IPS-NIHi7 (cell line): ENCODE measurements around the gene MLYCD.

ENCODE experiments used
- DNase-seq: peaks from one replicate; pipeline ENCODE4 v3.0.0; 2012; ENCODE audit warnings: mixed read lengths; ENCODE audit errors: extremely low spot score

The MLYCD gene

DNA sequence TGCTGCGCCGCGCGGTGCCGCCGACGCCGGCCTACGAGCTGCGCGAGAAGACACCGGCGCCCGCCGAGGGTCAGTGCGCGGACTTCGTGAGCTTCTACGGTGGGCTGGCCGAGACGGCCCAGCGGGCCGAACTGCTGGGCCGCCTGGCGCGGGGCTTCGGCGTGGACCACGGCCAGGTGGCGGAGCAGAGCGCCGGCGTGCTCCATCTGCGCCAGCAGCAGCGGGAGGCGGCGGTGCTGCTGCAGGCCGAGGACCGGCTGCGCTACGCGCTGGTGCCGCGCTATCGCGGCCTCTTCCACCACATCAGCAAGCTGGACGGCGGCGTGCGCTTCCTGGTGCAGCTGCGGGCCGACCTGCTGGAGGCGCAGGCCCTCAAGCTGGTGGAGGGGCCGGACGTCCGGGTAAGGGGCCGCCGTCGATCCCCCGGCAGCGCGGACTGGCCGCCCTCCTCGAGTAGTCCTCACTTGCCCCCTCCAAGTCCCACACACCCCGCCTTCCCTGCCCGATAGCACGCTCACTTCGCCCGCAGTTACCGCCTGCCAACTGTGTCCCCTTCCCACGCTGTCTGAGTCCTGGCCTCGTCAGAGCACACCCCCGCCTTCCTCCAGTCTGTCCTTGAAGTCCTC is 470 bp downstream of the MLYCD start:
- peak; percentile 63 for DNase-seq

DNA sequence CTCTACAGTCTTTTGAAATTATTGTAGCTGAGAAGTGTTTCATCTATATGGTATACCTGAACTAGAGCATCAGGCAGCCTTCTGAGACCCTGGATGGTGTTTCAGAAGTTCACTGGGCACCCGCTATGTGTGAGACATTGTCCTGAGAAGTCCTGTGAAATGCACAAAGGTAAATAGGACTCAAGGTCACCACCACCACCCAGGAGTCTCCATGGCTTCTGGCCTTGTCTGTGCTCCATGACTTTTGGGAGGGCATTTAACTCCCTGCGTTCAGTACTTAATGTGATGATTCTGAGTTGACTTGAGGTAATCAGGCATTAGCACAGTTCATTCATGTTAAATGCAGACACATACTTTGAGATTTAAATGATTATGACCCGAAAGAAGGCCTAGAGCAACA is 1.1 kb downstream of the MLYCD start:
- no peak for DNase-seq

GRCh38 chr16:83900571-83900970 is 1.7 kb downstream of the MLYCD start:
- no peak for DNase-seq

GRCh38 chr16:83901101-83901500 is 2.2 kb downstream of the MLYCD start:
- DNase-seq, result no peak

GRCh38 chr16:83903751-83904150 is 4.8 kb downstream of the MLYCD start:
- no peak for DNase-seq

DNA sequence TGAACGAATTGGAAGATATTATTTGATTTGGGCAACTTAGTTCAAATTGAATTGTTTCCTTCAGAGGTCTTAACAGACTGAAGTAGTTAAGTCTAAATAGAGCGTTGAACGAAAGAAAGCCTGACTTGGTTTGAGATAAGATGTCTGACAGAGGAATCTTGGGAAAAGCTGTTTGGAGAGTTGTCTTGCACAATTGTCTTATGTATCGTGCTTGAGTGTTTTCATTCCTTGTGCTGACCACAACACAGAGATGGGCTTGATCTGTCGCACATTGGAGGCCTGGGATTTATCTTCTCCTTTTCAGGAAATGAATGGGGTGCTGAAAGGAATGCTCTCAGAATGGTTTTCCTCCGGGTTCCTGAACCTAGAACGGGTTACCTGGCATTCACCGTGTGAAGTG is 7.8 kb downstream of the MLYCD start:
- no peak for DNase-seq

DNA sequence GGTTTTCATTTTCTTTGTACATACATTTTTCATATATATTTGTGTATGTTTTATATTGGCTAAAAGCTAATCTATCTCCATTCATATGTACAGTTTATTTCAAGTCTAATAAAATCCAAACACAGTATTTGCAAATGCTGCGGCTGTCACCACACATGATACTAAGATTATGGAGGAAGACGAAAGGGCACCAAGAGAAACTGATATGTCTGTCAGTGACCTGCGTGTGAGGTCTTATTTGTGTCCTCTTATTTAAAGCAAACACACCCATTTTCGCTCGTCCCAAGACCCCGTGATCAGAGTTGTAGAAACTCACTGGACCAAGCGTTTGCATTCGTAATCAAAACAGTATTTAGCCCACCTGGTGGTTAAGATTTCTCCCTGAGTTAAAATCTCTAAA is 8.2 kb downstream of the MLYCD start:
- no peak for DNase-seq

GRCh38 chr16:83907631-83908250 is 8.8 kb downstream of the MLYCD start:
- DNase-seq, result no peak

DNA sequence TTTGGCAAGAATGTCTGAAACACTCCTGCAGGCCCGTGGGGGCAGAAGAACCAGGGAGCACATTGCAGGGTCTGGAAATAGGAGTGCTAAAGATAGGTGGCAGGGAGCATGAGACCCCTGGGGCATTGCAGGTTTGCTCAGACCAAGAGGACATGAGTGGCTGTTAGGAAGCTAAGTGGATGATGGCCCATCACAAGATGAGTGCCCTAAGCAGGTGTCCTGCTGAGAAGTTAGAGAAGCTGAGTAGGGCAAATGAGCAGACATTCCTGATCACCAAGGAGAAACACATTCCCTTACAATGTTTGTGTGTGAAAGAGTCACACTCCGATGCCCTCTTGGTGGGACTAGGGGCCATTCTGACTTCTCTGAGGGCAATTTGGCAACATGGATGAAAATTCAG is 9.9 kb downstream of the MLYCD start:
- no peak for DNase-seq

GRCh38 chr16:83911290-83911689 is 12.4 kb downstream of the MLYCD start:
- no peak for DNase-seq

DNA sequence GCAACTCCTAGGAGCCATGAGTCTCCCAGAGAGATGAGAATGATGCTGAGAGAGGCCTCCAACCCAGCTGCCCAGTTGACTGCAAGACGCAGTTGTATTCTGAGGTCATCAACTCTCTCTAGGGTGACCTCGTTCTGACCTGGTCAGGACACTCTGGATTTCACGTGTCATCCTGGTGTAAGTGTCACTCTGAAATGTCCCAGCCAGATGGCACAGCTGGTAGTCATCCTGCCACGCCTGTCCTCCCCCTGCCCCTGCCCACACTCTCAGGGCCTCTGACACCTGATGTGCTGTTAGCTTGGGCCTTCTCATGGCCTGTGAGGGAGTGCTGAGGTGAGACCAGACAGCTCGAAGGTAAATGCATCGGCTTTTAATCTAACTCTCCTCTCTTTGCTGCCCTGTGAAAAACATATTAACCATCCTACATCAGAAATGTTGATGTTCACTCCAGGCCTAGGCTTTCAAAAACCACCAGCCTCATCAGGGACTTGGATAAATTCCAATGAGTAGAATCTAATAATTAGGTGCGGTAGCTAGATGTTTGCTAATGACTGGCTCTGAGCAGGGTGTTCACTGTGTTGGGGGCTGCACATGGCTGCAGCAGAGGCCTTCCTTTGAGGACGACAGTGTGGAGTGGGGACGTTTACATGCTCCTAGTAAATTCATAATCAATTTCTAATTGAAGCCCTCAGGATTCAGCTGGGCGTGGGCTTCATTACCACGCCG is 13.8 kb downstream of the MLYCD start:
- no peak for DNase-seq

DNA sequence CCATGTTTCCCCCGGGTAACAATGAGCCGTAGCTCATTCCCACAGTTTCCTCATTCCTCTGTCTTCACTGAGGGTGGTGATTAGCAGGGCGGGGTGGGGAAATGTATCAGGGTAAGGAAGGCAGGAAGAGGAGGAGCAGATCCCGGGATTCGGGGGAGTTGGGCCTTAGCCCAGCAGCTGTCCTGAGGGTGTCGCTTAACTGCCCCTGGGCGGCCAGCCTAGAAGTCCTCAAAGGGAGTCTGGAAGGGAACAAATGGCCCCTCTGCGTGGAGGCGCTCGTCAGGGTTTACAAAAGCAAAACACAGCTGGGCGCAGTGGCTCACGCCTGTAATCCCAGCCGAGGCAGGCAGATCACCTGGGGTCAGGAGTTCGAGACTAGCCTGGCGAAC is 14.3 kb downstream of the MLYCD start:
- DNase-seq, result no peak

- no peak for DNase-seq
These were observed 15.3 kb downstream of the MLYCD start for GRCh38 chr16:83914091-83914710.

DNA sequence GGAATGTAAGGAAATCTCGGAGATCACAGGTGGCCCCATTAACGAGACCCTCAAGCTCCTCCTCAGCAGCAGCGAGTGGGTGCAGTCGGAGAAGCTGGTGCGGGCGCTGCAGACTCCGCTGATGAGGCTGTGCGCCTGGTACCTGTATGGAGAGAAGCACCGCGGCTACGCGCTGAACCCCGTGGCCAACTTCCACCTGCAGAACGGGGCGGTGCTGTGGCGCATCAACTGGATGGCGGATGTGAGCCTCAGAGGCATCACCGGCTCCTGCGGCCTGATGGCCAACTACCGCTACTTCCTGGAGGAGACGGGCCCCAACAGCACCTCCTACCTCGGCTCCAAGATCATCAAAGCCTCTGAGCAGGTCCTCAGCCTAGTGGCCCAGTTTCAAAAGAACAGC is 16.2 kb downstream of the MLYCD start:
- no peak for DNase-seq

- DNase-seq, result no peak
These were observed 16.6 kb downstream of the MLYCD start for GRCh38 chr16:83915491-83915890.

DNA sequence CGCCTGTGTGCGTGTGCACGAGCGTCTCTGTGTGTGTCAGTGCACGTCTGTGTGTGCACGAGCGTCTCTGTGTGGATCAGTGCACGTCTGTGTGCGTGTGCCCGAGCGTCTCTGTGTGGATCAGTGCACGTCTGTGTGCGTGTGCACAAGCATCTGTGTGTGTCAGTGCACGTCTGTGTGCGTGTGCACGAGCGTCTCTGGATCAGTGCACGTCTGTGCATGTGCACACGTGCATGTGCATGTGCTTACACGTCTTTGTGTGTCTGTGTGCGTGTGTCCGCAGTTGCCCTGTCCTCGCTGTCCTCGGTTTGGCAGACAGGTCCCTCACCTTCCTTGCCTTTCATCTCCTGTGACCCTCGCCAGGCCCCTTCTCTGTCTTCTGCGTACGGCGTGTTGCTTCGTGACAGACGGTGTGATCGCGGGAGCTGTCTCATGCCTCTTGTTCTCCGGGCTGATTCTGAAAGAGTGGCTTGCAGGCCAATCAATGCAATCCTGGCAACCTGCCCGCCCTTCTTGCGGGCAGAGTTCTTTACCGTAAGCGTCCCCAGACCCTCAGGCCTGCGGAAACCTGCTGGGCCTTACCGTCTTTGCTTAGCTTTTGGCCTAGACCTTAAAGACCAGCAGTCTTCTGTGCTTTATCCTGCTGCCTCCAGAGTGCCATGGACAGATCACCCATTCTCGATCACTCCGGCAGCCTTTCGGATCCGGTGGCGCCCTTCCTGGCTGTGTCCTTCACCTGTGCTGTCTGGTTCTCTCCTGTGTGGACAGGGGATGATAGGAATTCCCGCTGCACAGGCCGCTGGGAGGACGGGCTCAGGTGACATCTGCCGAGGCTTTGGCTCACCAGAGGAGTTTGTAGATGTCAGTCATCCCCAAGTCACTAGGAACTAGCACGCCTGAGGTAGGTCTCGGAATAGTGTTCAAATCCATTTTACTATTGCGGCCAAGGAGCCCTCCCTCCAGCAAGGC is 18.5 kb downstream of the MLYCD start:
- no peak for DNase-seq

- no peak for DNase-seq
These were observed 22.1 kb downstream of the MLYCD start for GRCh38 chr16:83920894-83921491.

- peak; percentile 6 for DNase-seq
These were observed 24.9 kb downstream of the MLYCD start for GRCh38 chr16:83923581-83924365.

DNA sequence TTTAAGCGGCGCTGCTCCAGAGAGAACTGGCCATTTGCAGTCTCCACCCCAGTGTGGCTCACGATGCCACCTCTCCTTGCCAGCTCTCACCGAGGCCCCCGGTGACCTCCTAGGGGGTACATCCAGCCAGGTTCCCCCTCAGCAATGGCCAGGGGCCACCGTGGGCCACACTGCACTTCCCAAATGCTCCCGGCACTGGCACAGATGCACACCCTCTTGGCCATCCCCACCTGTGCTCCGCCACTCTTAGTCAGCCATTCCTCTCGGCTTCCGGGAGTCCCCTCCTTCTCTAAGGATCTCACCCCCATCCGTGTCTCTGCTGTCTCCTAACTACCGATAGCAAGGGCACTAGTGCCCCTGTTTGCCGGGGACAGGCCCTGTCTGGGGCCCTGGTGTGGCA is 25.8 kb downstream of the MLYCD start:
- no peak for DNase-seq
